Neural cell (in vitro differentiated cells): Measurements from ENCODE around the gene RGS6. TPM values are rescaled to one million over a fixed set of nuclear protein-coding genes. Genes with fewer than 3 reads are reported as not detected.

Experiments
- H2AFZ ChIP-seq: fragments of 200-600, 300-800 bp; sonication (generic), shearing (Covaris generic); 2 replicates; pipeline ENCODE4 v1.6.0; 2014; ENCODE audit warnings: low read depth, mild to moderate bottlenecking, antibody characterized with exemption, low read length, moderate library complexity
- H3F3A ChIP-seq: fragments of 200-600 bp; shearing (Covaris generic); 2 replicates; pipeline ENCODE4 v1.6.1; 2016; ENCODE audit warnings: mild to moderate bottlenecking, moderate library complexity, mixed read lengths, antibody characterized with exemption, low read length; ENCODE audit not compliant: insufficient read depth, poor library complexity, severe bottlenecking
- H3K27ac ChIP-seq: fragments of 200-600, 300-800 bp; sonication (generic), shearing (Covaris generic); 2 replicates; pipeline ENCODE4 v1.5.1; 2014; ENCODE audit warnings: mild to moderate bottlenecking, low read length, moderate library complexity
- H3K27me3 ChIP-seq: fragments of 300-800, 200-600 bp; sonication (generic), shearing (Covaris generic); 2 replicates; pipeline ENCODE4 v1.6.0; 2014; ENCODE audit warnings: mild to moderate bottlenecking, low read depth, low read length, moderate library complexity; ENCODE audit not compliant: insufficient read depth
- H3K36me3 ChIP-seq: fragments of 300-800, 200-600 bp; sonication (generic), shearing (Covaris generic); 2 replicates; pipeline ENCODE4 v1.5.1; 2014; ENCODE audit warnings: mild to moderate bottlenecking, antibody characterized with exemption, low read length, moderate library complexity; ENCODE audit not compliant: insufficient read depth
- H3K4me2 ChIP-seq: fragments of 300-800, 200-600 bp; sonication (generic), shearing (Covaris generic); 2 replicates; pipeline ENCODE4 v1.6.0; 2014; ENCODE audit warnings: mild to moderate bottlenecking, low read length
- H3K4me3 ChIP-seq: fragments of 300-800, 200-600 bp; sonication (generic), shearing (Covaris generic); 2 replicates; pipeline ENCODE4 v1.5.1; 2014; ENCODE audit warnings: mild to moderate bottlenecking, low read length, moderate library complexity
- H3K79me2 ChIP-seq: fragments of 200-600 bp; shearing (Covaris generic); replicated peaks from 2 replicates; pipeline ENCODE4 v1.6.0; 2014; ENCODE audit warnings: mild to moderate bottlenecking, low read length, moderate library complexity; ENCODE audit not compliant: insufficient read depth
- H3K9ac ChIP-seq: fragments of 300-800, 200-600 bp; sonication (generic), shearing (Covaris generic); 2 replicates; pipeline ENCODE4 v1.6.1; 2016; ENCODE audit warnings: mild to moderate bottlenecking, low read length, mixed read lengths
- H3K9me2 ChIP-seq: fragments of 200-600 bp; shearing (Covaris generic); 2 replicates; pipeline ENCODE4 v1.6.1; 2016; ENCODE audit warnings: mild to moderate bottlenecking, low read length, mixed read lengths; ENCODE audit not compliant: insufficient read depth
- H3K9me3 ChIP-seq: fragments of 200-600, 300-800 bp; sonication (generic), shearing (Covaris generic); 2 replicates; pipeline ENCODE4 v1.6.1; 2016; ENCODE audit warnings: mild to moderate bottlenecking, mixed run types, low read length, moderate library complexity, mixed read lengths
- H4K20me1 ChIP-seq: fragments of 200-600 bp; shearing (Covaris generic); 2 replicates; pipeline ENCODE4 v1.6.1; 2016; ENCODE audit warnings: mild to moderate bottlenecking, mixed run types; ENCODE audit not compliant: insufficient read depth
- EP300 ChIP-seq: fragments of 450-650 bp; conservative IDR thresholded peaks from 2 replicates; pipeline ENCODE4 v1.6.1; 2014; ENCODE audit warnings: antibody characterized with exemption, mild to moderate bottlenecking, moderate library complexity; ENCODE audit not compliant: poor library complexity, severe bottlenecking
- EZH2 ChIP-seq: fragments of 200-600, 300-800 bp; shearing (Covaris generic), sonication (generic); IDR thresholded peaks from 2 replicates; pipeline ENCODE4 v1.6.1; 2014; ENCODE audit warnings: antibody characterized with exemption, low read length, borderline replicate concordance, mild to moderate bottlenecking; ENCODE audit not compliant: insufficient read depth, poor library complexity, severe bottlenecking
- MXI1 ChIP-seq: fragments of 450-650 bp; conservative IDR thresholded peaks from 2 replicates; pipeline ENCODE4 v1.6.1; 2014; ENCODE audit warnings: antibody characterized with exemption, mild to moderate bottlenecking; ENCODE audit not compliant: poor library complexity, severe bottlenecking
- POLR2AphosphoS5 ChIP-seq: IDR thresholded peaks from 2 replicates; pipeline ENCODE4 v1.6.1; 2012
- RAD21 ChIP-seq: fragments of 450-650 bp; conservative IDR thresholded peaks from 2 replicates; pipeline ENCODE4 v1.6.1; 2014; ENCODE audit warnings: antibody characterized with exemption, mild to moderate bottlenecking, moderate library complexity
- SMC3 ChIP-seq: fragments of 450-650 bp; conservative IDR thresholded peaks from 2 replicates; pipeline ENCODE4 v1.6.1; 2014; ENCODE audit warnings: antibody characterized with exemption, mild to moderate bottlenecking, moderate library complexity; ENCODE audit not compliant: poor library complexity
- TAF1 ChIP-seq: IDR thresholded peaks from 2 replicates; pipeline ENCODE4 v1.6.1; 2012; ENCODE audit warnings: low read depth
- polyA plus RNA-seq: library from polyadenylated mRNA; depleted of rRNA; stranded (reverse); fragments of >200 nt; gene quantifications from 2 replicates; pipeline ENCODE4 v1.2.3, GENCODE V29; 2014
- TF ChIP-seq, protein P1 (sequence below): IDR thresholded peaks from 2 replicates; pipeline ENCODE4 v1.6.1; 2012; ENCODE audit warnings: borderline replicate concordance
- TF ChIP-seq, protein P2 (sequence below): fragments of 450-650 bp; IDR thresholded peaks from 2 replicates; pipeline ENCODE4 v1.5.1; 2014; ENCODE audit warnings: antibody characterized with exemption, mild to moderate bottlenecking, moderate library complexity; ENCODE audit not compliant: poor library complexity, severe bottlenecking

Gene RGS6
- polyA plus RNA-seq, 1 donor from 2014 or later: 7.3 TPM

DNA sequence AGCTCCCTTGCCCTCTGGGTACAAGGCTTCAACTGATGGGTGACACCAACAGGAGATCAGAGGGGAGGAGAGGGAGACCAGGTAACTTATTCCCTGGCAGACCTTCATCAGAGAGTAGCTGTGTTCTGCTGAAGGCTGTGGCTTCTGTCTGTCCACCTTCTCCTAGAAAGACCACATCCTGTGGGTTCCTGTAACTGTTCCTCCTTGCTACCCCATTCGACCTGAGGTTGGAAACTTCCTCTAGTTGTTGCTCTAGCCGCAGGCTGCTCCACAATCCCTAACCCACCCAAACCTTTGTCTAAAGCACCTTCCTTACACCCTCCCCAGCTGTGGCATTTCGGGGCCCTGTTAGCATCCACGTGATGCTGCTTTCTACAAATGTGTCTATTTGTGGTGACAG is 507.5 kb downstream of the RGS6 start:
- H3K4me3 ChIP-seq: no peak overlapping the region
- no peak overlapping the region for H3K9ac ChIP-seq
- H3K9me3 ChIP-seq: no peaks in the 10 kb centered on the region
- no peaks in the 10 kb centered on the region for H3K9me2 ChIP-seq
- H3K27ac ChIP-seq: no peak overlapping the region
- no peaks in the 10 kb centered on the region for H3K36me3 ChIP-seq
- TF ChIP-seq EP300 (no peak), TAF1 (no peak), SMC3 (no peak), POLR2AphosphoS5 (no peak), EZH2 (no peak), MXI1 (no peak), RAD21 (no peak)
- TF ChIP-seq, protein P1, sequence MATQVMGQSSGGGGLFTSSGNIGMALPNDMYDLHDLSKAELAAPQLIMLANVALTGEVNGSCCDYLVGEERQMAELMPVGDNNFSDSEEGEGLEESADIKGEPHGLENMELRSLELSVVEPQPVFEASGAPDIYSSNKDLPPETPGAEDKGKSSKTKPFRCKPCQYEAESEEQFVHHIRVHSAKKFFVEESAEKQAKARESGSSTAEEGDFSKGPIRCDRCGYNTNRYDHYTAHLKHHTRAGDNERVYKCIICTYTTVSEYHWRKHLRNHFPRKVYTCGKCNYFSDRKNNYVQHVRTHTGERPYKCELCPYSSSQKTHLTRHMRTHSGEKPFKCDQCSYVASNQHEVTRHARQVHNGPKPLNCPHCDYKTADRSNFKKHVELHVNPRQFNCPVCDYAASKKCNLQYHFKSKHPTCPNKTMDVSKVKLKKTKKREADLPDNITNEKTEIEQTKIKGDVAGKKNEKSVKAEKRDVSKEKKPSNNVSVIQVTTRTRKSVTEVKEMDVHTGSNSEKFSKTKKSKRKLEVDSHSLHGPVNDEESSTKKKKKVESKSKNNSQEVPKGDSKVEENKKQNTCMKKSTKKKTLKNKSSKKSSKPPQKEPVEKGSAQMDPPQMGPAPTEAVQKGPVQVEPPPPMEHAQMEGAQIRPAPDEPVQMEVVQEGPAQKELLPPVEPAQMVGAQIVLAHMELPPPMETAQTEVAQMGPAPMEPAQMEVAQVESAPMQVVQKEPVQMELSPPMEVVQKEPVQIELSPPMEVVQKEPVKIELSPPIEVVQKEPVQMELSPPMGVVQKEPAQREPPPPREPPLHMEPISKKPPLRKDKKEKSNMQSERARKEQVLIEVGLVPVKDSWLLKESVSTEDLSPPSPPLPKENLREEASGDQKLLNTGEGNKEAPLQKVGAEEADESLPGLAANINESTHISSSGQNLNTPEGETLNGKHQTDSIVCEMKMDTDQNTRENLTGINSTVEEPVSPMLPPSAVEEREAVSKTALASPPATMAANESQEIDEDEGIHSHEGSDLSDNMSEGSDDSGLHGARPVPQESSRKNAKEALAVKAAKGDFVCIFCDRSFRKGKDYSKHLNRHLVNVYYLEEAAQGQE: no peak
- TF ChIP-seq, protein P2, sequence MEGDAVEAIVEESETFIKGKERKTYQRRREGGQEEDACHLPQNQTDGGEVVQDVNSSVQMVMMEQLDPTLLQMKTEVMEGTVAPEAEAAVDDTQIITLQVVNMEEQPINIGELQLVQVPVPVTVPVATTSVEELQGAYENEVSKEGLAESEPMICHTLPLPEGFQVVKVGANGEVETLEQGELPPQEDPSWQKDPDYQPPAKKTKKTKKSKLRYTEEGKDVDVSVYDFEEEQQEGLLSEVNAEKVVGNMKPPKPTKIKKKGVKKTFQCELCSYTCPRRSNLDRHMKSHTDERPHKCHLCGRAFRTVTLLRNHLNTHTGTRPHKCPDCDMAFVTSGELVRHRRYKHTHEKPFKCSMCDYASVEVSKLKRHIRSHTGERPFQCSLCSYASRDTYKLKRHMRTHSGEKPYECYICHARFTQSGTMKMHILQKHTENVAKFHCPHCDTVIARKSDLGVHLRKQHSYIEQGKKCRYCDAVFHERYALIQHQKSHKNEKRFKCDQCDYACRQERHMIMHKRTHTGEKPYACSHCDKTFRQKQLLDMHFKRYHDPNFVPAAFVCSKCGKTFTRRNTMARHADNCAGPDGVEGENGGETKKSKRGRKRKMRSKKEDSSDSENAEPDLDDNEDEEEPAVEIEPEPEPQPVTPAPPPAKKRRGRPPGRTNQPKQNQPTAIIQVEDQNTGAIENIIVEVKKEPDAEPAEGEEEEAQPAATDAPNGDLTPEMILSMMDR: no peak
- H3K4me2 ChIP-seq: no peak overlapping the region
- no peaks in the 10 kb centered on the region for H4K20me1 ChIP-seq
- H2AFZ ChIP-seq: no peak overlapping the region
- no peaks in the 10 kb centered on the region for H3F3A ChIP-seq
- no peaks in the 10 kb centered on the region for H3K27me3 ChIP-seq
- no peaks in the 10 kb centered on the region for H3K79me2 ChIP-seq

DNA sequence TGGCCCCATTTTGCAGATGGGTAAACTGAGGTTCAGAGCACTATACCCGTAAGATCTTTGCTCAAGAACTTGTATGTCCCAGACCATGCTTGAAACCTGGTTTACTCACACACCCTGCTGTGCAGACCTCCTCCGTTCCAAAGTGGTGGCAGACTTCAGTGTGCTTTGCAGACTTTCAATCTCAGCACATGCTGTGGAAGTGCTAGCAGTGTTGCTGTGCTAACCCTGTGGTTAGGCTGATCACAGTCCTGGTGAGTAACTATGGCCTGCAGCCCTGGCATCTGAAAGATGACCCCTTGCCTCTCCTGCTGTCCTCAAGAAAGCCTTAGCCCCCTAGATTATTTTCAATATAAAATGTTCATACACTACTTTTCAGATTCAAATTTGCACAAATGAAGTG is 511.0 kb downstream of the RGS6 start:
- Histone ChIP-seq H4K20me1 (no peaks in the 10 kb centered on the region), H3K9me2 (no peaks in the 10 kb centered on the region), H3F3A (no peaks in the 10 kb centered on the region), H2AFZ (no peak overlapping the region), H3K79me2 (no peaks in the 10 kb centered on the region), H3K4me2 (no peak overlapping the region), H3K4me3 (no peak overlapping the region), H3K9me3 (no peaks in the 10 kb centered on the region), H3K27me3 (no peaks in the 10 kb centered on the region), H3K9ac (no peak overlapping the region), H3K36me3 (no peaks in the 10 kb centered on the region), H3K27ac (no peak overlapping the region)
- TF ChIP-seq, protein P2: no peak
- no peak for TF ChIP-seq EZH2
- TF ChIP-seq RAD21: no peak
- no peak for TF ChIP-seq SMC3
- no peak for TF ChIP-seq POLR2AphosphoS5
- TF ChIP-seq TAF1: no peak
- TF ChIP-seq MXI1: no peak
- TF ChIP-seq, protein P1: no peak
- TF ChIP-seq EP300: no peak
